Measurements from ENCODE around the gene ASB15.

Gene ASB15

DNA sequence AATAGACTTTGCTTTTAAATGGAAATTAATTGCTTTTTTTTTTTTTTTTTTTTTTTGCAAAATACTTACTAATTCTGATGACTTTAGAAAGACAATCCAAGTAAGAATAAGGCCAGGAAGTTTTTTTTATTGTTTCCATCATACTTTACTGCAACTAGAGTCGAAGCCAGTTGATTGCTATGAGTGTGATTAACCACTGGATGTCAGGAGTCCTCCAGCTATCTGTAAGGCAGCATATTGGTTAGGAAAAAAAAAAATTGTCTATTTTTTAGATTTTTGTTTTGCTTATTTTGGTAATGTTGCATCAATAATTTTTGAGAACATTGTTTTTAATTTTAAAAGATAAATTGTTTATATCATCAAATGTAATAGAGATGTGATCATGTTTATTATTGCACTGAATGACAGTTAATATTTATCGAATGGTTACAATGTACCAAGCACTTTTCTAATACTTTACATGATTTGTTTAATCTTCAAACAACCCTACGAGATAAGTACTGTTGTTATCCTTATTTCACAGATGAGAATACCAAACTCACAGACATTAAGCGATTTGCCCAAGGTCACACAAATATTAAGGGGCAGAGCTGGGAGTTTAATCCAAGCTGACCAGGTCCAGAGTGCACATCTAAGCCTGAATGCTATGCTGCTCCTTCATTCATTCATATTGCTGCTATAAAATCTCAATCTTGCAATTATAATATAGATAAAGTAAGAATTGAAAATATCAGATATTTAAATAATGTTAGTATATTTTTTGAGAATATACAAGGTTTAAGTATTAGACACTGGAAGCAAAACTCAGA is 34.1 kb downstream of the ASB15 start:
- DNase-seq (ENCODE audit: low read depth in 3 of 3, low spot score in 1 of 3), result no peak

DNA sequence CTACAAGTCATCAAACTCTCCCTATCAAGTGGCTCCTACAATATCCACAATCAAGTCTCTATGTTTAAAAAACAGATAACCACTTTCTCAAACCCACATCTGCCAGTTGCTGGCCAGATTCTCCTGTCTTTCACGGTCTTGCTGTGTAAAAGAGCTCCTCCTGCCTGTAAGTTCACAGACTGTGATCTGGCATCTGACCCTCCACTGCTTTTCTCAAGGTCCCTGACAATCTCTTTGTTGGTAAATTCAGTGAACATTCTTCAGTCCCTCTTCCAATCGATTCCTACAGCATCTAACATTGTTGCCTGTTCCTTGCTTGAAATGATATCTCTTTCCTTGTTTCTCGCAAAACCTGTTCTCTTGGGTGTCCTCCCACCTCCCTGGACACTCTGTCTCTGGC is 35.6 kb downstream of the ASB15 start:
- no peak for DNase-seq (ENCODE audit: low read depth in 3 of 3, low spot score in 1 of 3)

DNA sequence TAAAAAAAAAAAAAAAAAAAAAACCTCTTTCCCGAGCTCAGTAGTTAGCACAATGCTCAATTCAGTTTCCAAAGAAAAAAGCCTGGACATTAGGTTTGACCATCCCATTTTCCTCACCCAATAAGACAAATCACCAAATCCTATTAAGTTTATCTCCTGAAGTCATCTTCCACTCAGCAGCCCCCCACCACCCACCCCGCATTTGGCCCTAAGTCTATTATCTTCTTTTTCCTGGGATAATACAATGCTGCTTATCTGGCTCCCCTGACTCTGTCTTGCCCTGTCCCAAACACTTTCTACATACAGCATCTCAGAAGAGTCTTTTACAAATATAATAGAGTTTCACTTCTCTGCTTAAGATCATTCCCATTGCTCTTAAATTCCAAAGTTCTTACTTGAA is 36.3 kb downstream of the ASB15 start:
- DNase-seq (ENCODE audit: low read depth in 3 of 3, low spot score in 1 of 3), result no peak

DNA sequence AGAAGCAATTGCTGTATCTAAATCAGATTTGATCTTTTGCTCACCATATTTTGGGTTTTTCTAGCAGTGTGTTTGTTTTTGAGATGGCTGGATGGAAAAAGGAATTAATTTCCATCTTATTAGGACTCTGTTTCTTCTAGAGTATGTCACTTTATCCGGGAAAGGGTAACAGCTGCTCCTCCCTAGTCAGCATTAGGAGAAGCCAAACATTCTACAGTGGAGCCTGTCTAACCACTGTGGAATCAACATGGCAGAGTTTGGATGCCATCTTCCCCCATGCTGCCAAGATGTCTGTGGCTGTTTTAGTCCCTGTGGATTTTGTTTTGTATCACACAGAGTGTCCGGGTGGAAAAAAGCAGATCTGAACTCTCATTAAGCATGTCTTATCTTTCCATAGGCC is 38.0 kb downstream of the ASB15 start:
- DNase-seq (ENCODE audit: low read depth in 3 of 3, low spot score in 1 of 3), result no peak

DNA sequence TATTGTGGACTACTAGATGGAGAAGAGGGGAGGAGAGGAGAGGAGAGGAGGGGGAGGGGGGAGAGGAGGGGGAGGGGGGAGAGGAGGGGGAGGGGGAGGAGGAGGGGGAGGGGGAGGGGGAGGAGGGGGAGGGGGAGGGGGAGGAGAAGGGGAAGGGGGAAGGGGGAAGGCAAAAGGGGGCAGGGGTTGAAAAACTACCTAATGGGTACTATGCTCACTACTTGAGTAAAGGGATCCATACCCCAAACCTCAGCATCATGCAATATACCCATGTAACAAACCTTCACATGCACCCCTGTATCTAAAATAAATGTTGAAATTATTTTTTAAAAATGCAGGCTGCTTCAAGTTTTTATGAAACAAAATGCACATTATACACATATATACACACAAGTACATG is 39.0 kb downstream of the ASB15 start:
- no peak for DNase-seq (ENCODE audit: low read depth in 3 of 3, low spot score in 1 of 3)

DNA sequence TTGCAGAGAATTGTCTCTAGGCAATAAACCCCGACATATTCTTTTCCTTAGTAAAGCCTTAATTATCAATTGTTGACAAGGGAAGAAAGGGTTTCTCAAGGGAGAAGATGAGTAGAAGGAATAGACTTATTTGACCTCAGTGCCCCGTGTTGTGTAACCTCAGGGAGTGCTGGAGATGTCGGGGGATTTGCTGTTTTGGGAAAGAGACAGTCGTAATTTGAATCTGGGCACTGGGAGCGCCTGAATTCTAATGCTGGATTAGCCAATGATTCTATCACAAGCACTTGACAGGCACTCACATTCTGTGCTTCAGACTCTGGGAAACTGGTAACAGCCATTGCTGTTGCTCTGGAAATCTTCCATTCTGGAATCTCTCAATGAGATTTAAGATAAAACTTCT is 40.3 kb downstream of the ASB15 start:
- no peak for DNase-seq (ENCODE audit: low read depth in 3 of 3, low spot score in 1 of 3)

DNA sequence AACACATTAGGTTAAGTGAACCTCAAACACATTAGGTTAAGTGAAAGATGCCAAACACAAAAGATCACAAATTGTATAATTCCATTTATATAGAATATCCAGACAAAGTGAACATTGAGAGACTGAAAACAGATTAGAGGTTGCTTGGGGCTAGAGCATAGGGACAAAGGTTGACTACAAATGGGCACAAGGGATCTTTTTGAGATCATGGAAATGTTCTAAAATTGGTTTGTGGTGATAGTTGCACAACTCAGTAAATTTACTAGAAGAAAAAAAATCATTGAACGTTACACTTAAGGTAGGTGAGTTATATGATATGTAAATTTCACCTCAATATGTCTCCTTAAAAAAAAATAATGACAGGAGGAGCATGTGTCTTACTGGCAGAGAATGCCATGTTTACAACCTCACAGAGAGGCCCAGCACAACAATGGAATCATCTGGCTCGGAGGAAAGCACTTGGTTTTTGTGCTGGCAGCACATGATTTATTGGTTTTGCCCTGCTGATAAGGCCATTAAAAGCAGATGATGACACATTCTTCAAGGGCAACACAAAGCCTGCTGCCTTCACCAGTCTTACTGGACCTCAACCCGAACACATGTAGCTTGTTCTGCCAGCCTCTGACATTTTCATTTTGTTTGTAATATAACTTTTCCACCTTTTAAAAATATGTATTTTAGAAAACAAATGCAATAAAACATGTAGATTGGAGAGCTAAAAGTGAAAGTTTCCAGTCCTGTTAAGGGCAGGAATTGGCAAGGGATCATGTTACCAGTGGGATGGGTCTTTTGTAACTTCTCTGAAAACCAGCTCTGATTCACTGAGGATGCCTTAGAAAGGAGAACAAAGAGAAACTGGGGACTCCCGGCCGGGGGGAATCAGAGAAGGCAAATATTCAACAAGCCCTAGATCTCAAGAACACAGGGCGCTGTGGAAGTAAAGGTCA is 42.1 kb downstream of the ASB15 start:
- no peak for DNase-seq (ENCODE audit: low read depth in 3 of 3, low spot score in 1 of 3)

DNA sequence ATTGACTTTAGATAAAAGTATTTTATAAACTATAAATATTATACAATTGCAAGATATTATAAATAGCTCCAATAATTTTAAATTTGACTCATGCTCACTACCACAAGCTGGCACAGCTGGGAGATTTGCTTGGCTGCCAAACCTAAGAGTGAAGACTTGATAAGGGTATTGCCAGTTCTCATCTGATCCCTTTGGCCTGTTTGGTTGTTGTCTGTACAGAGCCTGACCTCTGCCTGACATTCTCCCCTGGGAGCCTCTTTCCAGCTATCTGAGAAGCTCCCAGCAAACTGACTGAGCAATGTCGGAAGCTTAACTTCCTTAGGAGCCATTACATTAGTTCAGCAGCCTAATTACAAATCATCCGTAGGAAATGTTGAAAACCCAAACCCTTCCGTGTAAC is 43.9 kb downstream of the ASB15 start:
- no peak for DNase-seq (ENCODE audit: low read depth in 3 of 3, low spot score in 1 of 3)

DNA sequence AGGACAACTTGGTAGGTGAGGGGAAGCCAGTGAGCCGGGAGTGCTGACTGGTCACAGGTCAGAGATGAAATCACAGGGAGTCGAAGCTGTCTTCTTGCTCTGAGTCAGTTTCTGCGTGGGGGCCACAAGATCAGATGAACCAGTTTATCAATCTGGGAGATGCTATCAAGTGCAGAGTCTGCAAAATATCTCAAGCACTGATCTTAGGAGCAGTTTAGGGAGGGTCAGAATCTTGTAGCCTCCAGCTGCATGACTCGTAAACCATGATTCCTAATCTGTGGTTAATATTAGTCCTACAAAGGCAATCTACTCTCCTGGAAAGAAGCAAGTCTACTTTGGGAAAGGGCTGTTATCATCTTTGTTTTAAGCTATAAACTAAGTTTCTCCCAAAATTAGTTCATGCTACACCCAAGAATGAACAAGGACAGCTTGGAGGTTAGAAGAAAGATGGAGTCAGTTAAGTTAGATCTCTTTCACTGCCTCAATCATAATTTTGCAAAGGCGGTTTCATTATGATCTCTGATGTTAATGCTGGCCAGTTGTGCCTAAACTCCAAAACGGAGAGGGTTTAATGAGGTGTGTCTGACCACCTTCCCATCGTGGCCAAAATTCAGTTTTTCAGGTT is 45.6 kb downstream of the ASB15 start:
- DNase-seq (ENCODE audit: low read depth in 3 of 3, low spot score in 1 of 3), result no peak

DNA sequence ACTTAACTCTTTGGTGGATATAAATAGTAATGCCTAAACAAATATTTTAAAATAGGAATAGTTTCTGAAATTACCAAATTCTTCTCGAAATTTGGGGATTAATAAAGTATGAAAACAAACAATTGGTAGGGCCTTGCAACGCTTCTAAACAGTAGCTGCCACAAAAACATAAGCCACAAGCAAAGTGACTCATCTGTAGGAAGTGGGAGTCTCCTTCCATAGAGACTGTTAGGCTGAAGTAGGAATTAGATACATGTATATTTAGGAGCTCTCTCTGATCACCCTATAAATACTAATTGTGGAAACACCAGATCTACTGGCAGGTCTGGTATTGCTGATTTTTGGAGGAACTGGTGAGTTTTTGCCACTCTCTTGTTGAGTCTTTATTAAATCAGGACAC is 48.3 kb downstream of the ASB15 start:
- DNase-seq (ENCODE audit: low read depth in 3 of 3, low spot score in 1 of 3), result no peak

DNA sequence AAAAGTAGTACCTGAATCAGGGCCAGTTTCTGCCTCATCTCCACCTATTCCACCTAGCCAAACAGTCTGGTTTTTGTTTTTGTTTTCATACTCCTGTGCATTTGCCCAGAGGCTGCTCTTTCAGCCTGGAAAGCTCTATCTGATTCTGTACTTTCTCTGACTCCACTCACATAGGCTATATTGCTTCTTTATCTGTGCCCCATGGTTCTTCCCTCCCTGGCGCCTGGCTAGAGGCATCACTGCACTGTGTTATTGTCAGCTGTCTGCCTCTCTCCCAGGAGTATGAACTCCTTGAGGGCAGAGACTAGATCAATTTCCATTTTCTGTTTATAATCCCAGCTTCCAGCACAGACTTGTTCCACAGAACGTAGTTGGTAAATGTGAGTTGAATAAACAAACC is 49.0 kb downstream of the ASB15 start:
- no peak for DNase-seq (ENCODE audit: low read depth in 3 of 3, low spot score in 1 of 3)

DNA sequence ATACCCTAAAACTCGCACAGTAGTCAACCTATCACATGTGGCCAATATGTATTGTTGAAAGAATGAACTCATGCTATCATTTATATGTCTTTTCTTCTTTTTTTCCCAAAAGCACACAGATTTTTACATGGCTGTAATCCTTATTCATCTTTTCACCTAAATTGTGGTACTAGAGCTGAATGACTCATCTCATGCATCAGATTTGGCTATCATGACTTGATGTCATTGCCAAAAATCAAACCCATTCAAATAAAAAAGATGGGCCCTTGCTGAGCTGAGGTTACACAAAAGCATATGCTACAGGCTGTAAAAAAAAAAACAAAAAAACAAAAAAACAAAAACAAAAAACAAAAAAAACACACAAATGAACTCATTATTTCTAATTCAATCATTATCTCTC is 50.8 kb downstream of the ASB15 start:
- DNase-seq (ENCODE audit: low read depth in 3 of 3, low spot score in 1 of 3), result no peak

DNA sequence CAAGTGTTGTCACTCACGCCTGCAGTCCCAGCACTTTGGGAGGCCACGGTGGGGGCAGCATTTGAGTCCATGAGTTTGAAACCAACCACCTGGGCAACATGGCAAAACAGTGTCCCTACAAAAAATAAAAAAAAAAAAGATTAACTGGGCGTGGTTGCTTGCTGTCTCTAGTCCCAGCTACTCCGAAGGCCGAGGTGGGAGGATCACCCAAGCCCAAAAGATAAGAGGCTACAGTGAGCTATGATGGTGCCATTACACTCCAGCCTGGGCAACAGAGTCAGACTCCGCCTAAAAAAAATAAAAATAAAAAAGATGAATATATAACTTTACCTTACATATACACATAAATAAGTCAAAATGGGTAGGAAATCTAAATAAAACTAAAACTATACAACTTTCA is 51.5 kb downstream of the ASB15 start:
- DNase-seq (ENCODE audit: low read depth in 3 of 3, low spot score in 1 of 3), result no peak

DNA sequence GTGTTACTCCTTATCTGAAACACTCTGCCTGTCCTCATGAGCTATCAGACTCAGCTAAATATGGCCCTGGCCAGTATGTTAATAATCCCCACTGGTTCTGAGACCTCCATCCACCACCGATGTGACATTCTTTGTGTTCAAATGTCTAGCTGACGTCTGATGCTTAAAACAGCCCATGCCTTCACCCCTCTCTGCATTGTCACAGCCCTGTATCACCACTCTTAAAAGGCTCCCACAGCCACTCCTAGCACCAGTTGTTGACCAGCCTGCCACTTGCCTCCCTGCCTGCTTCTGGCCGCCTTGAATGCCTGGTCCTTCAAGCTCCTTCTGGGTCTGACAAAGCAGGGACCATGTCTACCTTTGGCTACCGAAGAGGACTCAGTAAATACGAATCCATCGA is 54.0 kb downstream of the ASB15 start, which contains the start of gene LMOD2:
TSS of gene LMOD2 (plus strand) at position 253 of the 400 bp plus-strand sequence. CDS start at position 351, 98 bp downstream.
- no peak for DNase-seq (ENCODE audit: low read depth in 3 of 3, low spot score in 1 of 3)

DNA sequence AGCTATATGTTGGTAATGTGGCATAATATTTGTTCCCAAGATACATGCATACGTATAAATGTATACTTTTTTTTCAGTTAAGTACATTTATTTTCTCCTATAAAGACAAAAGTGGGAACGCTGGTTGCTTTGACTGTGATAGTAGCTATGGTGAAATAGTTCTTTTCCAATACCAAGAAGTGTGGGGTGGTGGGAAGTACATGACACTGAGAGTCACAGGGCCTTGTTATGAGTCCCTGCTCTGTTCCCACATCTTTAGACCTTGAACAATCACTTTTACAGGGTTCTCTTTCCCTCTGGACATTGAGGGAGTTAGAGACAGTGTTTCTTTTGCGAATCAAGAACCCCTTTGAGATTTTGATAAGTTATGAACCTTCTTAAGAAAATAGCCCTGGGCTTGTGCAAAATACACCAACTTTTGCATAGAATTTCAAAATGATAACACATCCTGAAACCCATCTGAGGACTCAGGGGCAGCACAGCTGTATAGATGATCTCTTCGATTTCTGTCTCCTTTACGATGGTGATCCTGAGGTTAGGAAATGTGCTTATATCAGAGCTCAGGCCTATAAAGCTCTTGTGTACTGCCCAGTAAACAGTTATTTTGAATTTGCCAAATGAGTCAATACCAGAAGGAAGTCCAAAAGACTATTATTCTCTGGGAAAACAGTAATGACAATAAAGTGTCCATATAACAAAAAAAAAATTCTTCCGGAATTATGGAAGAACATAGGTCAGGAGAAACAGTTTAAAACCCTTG is 55.1 kb downstream of the ASB15 start:
- DNase-seq (ENCODE audit: low read depth in 3 of 3, low spot score in 1 of 3), result no peak

DNA sequence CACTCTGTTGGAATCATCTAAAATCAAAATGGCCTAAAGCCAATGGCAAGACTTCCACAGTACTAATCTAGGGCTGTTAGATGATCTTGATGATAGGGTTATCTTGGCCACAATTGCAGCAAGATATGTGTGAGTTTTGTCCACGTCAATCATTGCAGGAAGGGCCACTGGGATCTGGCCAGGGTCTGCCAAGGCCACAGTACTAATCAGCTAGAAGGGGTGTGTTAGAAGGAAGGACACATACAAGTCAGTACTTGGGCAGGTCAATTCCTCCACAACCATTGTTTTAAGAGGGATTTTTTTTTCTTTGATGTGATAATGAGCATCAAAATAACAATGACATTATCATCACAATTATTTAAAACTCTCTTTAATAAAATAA is 55.7 kb downstream of the ASB15 start:
- no peak for DNase-seq (ENCODE audit: low read depth in 3 of 3, low spot score in 1 of 3)

DNA sequence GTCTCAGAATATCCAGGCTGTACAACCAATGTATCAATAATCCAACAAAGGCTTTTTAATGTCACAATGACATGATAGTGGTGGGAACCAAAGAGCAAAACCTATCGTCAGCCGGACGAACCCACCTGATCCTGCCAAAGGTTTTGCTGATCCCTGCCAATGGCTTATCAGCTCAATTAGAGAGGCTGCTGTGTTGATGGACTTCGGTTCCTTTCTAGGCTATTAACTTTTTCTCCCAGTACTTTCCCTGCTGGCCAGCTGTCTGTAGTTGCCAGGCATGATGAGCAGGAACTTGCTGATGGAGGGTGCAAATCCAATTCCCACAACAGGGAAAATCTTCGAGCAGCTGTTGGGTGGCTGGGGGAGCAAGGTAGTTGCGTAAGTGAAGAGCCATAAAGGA is 56.4 kb downstream of the ASB15 start:
- DNase-seq (ENCODE audit: low read depth in 3 of 3, low spot score in 1 of 3), result no peak

DNA sequence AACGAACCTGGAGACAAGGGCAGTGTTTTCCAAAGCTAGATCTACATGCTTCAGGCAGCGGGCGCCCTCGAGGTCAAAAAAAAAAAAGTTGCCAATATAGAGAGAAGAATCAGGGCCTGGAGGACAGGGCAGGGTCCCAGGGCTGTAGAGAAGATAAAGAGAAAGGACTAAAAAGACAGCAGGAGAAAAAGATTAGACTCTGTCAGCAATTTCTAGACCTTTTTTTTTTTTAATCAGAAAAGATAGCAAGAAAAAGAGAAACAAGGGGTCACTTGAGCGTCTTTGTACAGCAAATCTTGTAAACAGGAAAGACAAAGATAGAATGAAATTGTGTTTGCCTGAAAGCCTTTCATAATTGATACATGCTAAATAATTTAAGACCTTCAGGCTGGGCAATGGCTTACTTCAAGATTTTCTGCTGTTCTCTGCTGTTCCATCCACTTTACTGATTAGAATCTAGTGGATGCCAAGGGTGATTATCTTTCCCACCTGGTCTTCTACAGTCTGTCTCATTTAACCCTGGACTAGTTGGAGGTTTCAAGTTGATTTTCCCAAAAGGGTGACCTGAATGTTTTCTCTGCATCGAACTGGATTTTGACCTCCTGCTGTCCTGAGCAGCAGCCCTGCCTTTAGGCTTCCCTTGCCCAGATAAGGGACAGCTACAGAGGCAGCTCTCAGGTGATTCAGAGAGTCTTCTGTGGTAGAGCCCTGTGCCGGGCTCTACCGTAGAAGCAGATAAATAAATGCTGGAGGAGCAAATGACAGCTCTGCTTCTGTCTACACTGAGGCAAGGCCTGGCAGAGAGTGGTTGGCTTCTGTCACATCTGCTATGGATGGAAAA is 59.1 kb downstream of the ASB15 start:
- DNase-seq (ENCODE audit: low read depth in 3 of 3, low spot score in 1 of 3), result no peak

DNA sequence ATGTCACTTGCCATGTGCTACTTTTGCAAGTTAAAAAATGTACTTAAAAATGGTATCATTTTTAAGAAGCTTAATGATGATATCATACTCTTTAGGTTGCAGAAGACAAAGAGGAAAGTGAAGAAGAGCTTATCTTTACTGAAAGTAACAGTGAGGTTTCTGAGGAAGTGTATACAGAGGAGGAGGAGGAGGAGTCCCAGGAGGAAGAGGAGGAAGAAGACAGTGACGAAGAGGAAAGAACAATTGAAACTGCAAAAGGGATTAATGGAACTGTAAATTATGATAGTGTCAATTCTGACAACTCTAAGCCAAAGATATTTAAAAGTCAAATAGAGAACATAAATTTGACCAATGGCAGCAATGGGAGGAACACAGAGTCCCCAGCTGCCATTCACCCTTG is 60.1 kb downstream of the ASB15 start:
- DNase-seq (ENCODE audit: low read depth in 3 of 3, low spot score in 1 of 3), result no peak

DNA sequence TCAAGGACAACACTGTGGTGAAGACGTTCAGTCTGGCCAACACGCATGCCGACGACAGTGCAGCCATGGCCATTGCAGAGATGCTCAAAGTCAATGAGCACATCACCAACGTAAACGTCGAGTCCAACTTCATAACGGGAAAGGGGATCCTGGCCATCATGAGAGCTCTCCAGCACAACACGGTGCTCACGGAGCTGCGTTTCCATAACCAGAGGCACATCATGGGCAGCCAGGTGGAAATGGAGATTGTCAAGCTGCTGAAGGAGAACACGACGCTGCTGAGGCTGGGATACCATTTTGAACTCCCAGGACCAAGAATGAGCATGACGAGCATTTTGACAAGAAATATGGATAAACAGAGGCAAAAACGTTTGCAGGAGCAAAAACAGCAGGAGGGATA is 60.7 kb downstream of the ASB15 start:
- DNase-seq (ENCODE audit: low read depth in 3 of 3, low spot score in 1 of 3), result no peak
